GM12874 (cell line): Measurements from ENCODE around the gene PI16.

Experiments used
- TF ChIP-seq, protein P1 (sequence below): IDR thresholded peaks from 2 replicates; pipeline ENCODE4 v1.5.1; 2011; ENCODE audit warnings: low read depth, mild to moderate bottlenecking, control low read depth, low read length, moderate library complexity; ENCODE audit not compliant: insufficient read depth

Gene PI16

DNA sequence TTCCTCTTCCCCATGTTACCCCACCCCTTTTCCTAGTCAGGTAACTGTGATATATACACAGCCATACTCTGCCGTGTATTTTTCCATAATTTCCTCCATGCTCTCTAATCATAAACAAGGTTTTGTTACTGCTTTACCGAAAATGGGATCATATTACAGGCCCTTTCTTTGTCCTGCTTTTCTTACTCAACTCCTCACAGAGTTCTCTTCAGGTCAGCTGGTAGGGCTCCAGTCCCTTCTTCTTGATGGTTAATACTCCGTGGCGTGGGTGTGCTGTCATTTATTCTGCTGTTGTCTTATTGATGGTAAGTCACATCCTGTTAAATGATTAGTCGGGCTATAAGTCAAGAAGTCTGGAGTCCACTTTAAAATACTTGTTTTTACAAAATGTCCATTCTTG, 24.9 kb upstream of the PI16 start:
- TF ChIP-seq, protein P1, sequence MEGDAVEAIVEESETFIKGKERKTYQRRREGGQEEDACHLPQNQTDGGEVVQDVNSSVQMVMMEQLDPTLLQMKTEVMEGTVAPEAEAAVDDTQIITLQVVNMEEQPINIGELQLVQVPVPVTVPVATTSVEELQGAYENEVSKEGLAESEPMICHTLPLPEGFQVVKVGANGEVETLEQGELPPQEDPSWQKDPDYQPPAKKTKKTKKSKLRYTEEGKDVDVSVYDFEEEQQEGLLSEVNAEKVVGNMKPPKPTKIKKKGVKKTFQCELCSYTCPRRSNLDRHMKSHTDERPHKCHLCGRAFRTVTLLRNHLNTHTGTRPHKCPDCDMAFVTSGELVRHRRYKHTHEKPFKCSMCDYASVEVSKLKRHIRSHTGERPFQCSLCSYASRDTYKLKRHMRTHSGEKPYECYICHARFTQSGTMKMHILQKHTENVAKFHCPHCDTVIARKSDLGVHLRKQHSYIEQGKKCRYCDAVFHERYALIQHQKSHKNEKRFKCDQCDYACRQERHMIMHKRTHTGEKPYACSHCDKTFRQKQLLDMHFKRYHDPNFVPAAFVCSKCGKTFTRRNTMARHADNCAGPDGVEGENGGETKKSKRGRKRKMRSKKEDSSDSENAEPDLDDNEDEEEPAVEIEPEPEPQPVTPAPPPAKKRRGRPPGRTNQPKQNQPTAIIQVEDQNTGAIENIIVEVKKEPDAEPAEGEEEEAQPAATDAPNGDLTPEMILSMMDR: no peak

DNA sequence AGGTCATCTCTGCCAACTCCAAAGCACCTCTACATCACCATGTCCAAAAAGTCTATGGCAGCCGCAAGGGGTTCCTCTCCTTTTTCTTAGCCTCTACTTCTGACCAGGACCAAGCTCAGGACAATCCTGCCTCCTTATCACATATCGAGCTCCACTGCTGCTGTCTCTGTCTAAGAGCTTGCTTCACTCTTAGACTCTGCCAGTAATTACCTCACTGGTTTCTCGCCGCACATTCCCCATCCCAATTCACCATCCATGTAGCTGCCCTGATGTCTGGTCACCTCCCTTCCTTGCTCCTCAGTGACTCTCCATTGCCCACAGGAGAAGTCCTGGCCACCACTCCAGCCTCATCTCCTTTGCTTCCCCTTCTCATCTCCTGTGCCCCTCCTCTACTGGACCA, 24.1 kb upstream of the PI16 start:
- TF ChIP-seq, protein P1: no peak

DNA sequence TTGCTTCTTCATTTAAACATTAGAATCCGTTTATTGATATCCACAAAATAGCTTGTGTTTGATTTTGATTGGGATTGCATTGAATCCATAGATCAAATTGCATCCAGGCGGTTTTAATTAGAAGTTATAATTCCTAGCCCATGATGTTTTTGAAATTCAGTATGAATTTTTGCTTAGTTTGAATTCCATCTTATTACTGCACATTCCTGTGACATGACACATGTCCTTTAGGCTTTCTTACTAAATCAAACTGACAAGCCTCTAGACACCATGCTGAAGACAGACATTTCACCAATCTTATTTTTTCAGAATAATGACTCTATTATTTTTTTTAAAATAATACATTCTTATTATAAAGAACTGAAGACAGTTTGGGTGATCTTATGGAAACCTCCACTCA, 21.4 kb upstream of the PI16 start:
- TF ChIP-seq, protein P1: no peak

DNA sequence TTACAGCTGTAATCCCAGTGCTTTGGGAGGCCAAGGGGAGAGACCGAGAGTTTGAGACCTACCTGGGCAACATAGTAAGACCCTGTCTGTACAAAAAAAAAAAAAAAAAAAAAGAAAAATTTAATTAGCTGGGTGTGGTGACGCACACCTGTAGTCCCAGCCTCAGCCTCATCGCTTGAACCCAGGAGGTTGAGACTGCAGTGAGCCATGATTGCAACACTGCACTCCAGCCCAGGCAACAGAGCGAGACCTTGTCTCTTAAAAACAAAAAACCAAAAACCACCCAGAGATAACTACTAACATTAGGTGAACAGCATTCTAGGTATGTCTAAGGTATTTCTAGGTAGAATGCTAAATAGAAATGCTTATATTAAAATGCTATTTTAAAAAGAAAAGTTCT, 21.0 kb upstream of the PI16 start:
- TF ChIP-seq, protein P1: no peak

DNA sequence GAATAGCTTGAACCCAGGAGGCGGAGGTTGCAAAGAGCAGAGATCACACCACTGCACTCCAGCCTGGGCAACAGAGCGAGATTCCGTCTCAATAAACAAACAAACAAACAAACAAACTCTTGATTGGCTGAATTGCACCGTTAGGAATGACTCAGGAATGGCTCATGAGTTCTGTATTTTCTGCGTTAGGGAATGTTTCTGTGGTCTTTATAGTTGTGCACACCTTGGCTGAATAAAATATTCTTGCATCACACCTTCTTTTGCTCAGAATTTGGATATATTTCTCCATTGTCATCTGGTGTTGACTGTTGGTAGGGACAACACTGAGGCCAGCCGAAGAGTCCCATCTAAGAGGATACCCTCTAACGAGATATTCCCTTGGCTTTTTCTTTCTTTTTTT, 19.6 kb upstream of the PI16 start:
- TF ChIP-seq, protein P1: no peak

DNA sequence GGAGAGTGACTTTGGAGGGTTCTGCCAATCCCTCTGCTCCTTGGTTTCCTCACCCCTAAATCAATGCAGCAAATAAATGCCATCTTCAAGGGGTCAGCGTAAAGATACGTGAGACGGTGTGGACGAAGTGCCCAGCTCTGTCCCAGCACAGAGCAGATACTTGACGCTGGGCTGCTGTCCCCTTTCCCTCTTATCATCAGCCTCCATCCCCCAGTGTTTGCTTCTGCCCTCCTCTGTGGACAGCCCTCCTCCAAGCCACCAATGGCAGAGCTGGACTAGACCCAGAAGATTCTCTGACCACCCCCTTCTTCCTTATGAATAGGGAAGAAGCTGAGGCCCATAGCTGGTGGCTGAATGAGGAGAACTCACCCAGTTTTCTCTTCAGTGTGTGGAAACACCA, 17.7 kb upstream of the PI16 start:
- TF ChIP-seq, protein P1: no peak

DNA sequence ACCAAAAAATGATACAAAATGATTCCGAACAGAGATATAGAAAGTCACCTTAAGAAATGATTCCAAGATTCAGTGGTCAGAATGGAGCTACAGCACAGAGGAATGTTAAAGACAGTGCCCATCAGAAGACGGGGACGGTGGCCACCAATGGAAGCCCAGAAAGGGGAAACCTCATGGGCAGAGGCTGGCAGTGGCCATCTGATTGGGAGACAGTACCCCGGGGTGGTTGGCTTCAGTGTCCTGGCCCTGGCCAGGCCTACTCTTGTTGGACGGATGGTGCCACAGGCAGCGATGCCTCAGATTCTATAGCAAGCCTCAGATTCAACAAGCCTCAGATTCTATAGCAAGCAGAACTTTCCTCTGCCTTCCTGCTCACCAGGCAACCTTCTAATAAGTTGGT, 16.6 kb upstream of the PI16 start:
- TF ChIP-seq, protein P1: no peak

DNA sequence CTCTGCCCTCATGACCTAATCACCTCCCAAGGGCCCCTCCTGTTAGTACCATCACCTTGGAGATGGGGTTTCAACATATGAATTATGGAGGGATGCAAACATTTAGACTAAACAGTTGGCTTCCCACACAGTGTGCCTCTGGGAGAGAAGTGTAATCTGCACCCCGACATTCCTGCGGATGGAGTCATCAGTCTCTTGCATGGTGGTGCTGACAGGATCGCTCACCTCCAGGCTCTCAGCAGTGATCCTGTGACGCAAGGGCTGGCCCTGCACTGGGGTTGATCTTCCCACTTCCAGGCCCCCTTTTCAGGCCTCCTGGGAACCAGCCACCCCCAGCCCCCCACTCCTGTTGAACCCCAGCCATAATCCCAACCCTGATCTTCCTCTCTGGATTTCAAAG, 16.0 kb upstream of the PI16 start:
- TF ChIP-seq, protein P1: no peak
